ENCODE data around the gene LSM2. TPM values are rescaled to one million over a fixed set of nuclear protein-coding genes. Genes with fewer than 3 reads are reported as not detected.

Gene LSM2
- total and polyA plus RNA-seq, 9 of the 15 experiments (the other 6 are each of a cell fraction or from before 2014, with no cell fraction given), result 154 to 407 (median 223) TPM

- TF ChIP-seq ZNF318 (IDR thresholded peaks at IDR 0.05; ENCODE audit: borderline replicate concordance in 1 of 2, low read depth in 1 of 2) (no peak), ZNF766 (CRISPR knock-in tag; conservative IDR thresholded peaks at IDR 0.05) (peak; percentile 79; the same call in 1 of the 2 replicates), TRIM24 (IDR thresholded peaks at IDR 0.05) (peak; percentile 58 to 75), ZNF23 (CRISPR knock-in tag; IDR thresholded peaks at IDR 0.05) (no peak), XRCC3 (IDR thresholded peaks at IDR 0.05) (no peak), ARID1B (IDR thresholded peaks at IDR 0.05) (peak; percentile 82; the same call in 1 of the 2 replicates), NCOA1 (IDR thresholded peaks at IDR 0.05; ENCODE audit: low read depth) (peak; percentile 65; the same call in 1 of the 2 replicates), FIP1L1 (IDR thresholded peaks at IDR 0.05; ENCODE audit: low read depth, low read length, poor library complexity, severe bottlenecking) (peak; percentile 98), ZBTB43 (CRISPR knock-in tag; IDR thresholded peaks at IDR 0.05) (no peak), SMARCE1 (IDR thresholded peaks at IDR 0.05) (no peak; the same call in 1 of the 2 replicates), CBX1 (IDR thresholded peaks at IDR 0.05; ENCODE audit: low read depth) (peak; percentile 82), BRD4 (IDR thresholded peaks at IDR 0.05) (no peak), ZNF274 (IDR thresholded peaks at IDR 0.05; ENCODE audit: borderline replicate concordance, low read depth, low read length) (no peak), HDAC8 (tag; IDR thresholded peaks at IDR 0.05) (peak; percentile 92), PRMT5 (CRISPR knock-in tag; IDR thresholded peaks at IDR 0.05) (peak; percentile 83; the same call in 1 of the 2 replicates), MED1 (CRISPR knock-in tag; IDR thresholded peaks at IDR 0.05; ENCODE audit: borderline replicate concordance) (no peak), ZNF197 (CRISPR knock-in tag; IDR thresholded peaks at IDR 0.05; ENCODE audit: low read depth) (peak; percentile 89; the same call in 1 of the 2 replicates)
Observed at GRCh38 chr6:31795616-31796298, 11.0 kb downstream of the LSM2 start, which contains the start of gene VARS1 (continued).
